22Rv1 (cell line): ENCODE measurements around the gene RCSD1.

Source experiments
- H3K27ac ChIP-seq: fragments of 450-650 bp; 2 replicates; pipeline ENCODE4 v1.5.1; 2017
- CTCF ChIP-seq: fragments of 450-650 bp; IDR thresholded peaks from 2 replicates; pipeline ENCODE4 v1.5.1; 2017; ENCODE audit warnings: mild to moderate bottlenecking
- ZFX ChIP-seq: fragments of 450-650 bp; IDR thresholded peaks from 2 replicates; pipeline ENCODE4 v1.6.1; 2017; ENCODE audit warnings: antibody characterized with exemption, borderline replicate concordance

The RCSD1 gene

GRCh38 chr1:167704715-167705114, 74.7 kb downstream of the RCSD1 start:
- TF ChIP-seq CTCF: no peak
- no peak for TF ChIP-seq ZFX
- H3K27ac ChIP-seq: no peak overlapping the region

GRCh38 chr1:167705250-167705649, 75.2 kb downstream of the RCSD1 start:
- no peak overlapping the region for H3K27ac ChIP-seq
- TF ChIP-seq ZFX (no peak), CTCF (no peak)

- H3K27ac ChIP-seq: no peak overlapping the region
- TF ChIP-seq CTCF: no peak
- TF ChIP-seq ZFX: no peak
Measured at GRCh38 chr1:167706363-167706762, 76.3 kb downstream of the RCSD1 start.

- no peak overlapping the region for H3K27ac ChIP-seq
- no peak for TF ChIP-seq CTCF
- no peak for TF ChIP-seq ZFX
Measured at GRCh38 chr1:167706931-167707877, 77.2 kb downstream of the RCSD1 start.

GRCh38 chr1:167707942-167708341, 77.9 kb downstream of the RCSD1 start:
- TF ChIP-seq ZFX (no peak), CTCF (no peak)
- no peak overlapping the region for H3K27ac ChIP-seq

GRCh38 chr1:167708940-167709389, 78.9 kb downstream of the RCSD1 start:
- H3K27ac ChIP-seq: no peak overlapping the region
- TF ChIP-seq ZFX (no peak), CTCF (no peak)

- no peak overlapping the region for H3K27ac ChIP-seq
Measured at GRCh38 chr1:167710836-167711235, 80.8 kb downstream of the RCSD1 start.

More at GRCh38 chr1:167710836-167711235, 80.8 kb downstream of the RCSD1 start:
- TF ChIP-seq ZFX (no peak), CTCF (no peak)
